Activated CD8-positive, alpha-beta T cell treated with anti-CD3 and anti-CD28 coated beads for 36 hours (primary cell): ENCODE measurements around the gene MFAP3L. TPM values are rescaled to one million over a fixed set of nuclear protein-coding genes. Genes with fewer than 3 reads are reported as not detected.

Source experiments
- ATAC-seq: fragments of 200-7000 bp; cut with Tn5 transposase; one replicate; pipeline ENCODE4 v1.10.0; 2021; ENCODE audit warnings: mild to moderate bottlenecking, moderate library complexity
- CTCF ChIA-PET: fragments of 350-600 bp; sonication (Branson Sonifier 250); formaldehyde crosslinking; loops from one replicate; lab custom pipeline; 2021; ENCODE audit warnings: antibody characterized with exemption; lab: Charles Lee
- POLR2A ChIA-PET: fragments of 350-600 bp; sonication (Branson Sonifier 250); formaldehyde crosslinking; loops from one replicate; lab custom pipeline; 2021; ENCODE audit warnings: antibody characterized with exemption; lab: Charles Lee
- DNase-seq: peaks from one replicate; pipeline ENCODE4 v3.0.0-alpha.2; 2020
- H3K27ac Mint-ChIP-seq: one replicate; pipeline ENCODE4 v1.8.0; 2021; ENCODE audit warnings: mild to moderate bottlenecking, mixed read lengths
- H3K27me3 Mint-ChIP-seq: one replicate; pipeline ENCODE4 v1.8.0; 2021; ENCODE audit warnings: mixed read lengths
- H3K36me3 Mint-ChIP-seq: one replicate; pipeline ENCODE4 v1.8.0; 2021; ENCODE audit warnings: low read depth, mixed read lengths
- H3K4me1 Mint-ChIP-seq: one replicate; pipeline ENCODE4 v1.8.0; 2021; ENCODE audit warnings: low read depth, mixed read lengths
- H3K4me3 Mint-ChIP-seq: one replicate; pipeline ENCODE4 v1.8.0; 2021; ENCODE audit warnings: mild to moderate bottlenecking, moderate library complexity, mixed read lengths
- H3K9me3 Mint-ChIP-seq: one replicate; pipeline ENCODE4 v1.8.0; 2021; ENCODE audit warnings: mixed read lengths
- CTCF ChIP-seq: fragments of 200-600 bp; IDR thresholded peaks from one replicate; pipeline ENCODE4 v1.8.0; 2022; ENCODE audit warnings: antibody characterized with exemption, mild to moderate bottlenecking
- intact Hi-C: fragments of 100-400 bp; cut with micrococcal nuclease; formaldehyde crosslinking; loops from one replicate; pipeline ENCODE4 v1.10.0; 2022
- total RNA-seq, 2 experiments: library from RNA; stranded (reverse); gene quantifications; one replicate each; pipeline ENCODE4 v1.2.3, GENCODE V29; 2021

MFAP3L gene
- total RNA-seq, 2 experiments from 2014 or later = 0.68 to 0.85 TPM

DNA sequence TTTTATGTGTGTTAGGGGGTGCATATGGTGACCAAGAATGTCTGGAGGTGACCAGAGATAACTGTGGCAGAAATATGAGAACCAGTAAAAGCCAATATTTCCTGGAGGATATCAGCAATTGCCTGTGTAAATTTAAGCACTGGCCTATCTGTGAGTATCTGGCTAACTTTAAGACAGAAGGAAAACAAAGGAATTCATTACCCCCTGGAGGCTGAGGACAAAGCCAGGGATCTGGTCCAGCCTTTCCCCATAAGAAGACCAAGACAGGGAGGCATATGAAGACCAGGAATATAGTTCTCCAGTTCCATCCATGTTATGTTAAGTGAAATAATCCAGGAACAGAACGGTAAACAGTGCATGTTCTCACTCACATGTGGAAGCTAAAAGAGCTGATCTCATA lies 49.2 kb downstream of the MFAP3L start:
- Mint-ChIP-seq H3K4me1 (no peaks in the 10 kb centered on the region), H3K4me3 (no peak overlapping the region), H3K27ac (no peak overlapping the region), H3K9me3 (no peaks in the 10 kb centered on the region), H3K27me3 (peaks cover 9% of the 10 kb centered on the region), H3K36me3 (no peaks in the 10 kb centered on the region)
- TF ChIP-seq CTCF = no peak
- CTCF ChIA-PET = no interaction called here
- POLR2A ChIA-PET = no interaction called here
- intact Hi-C loops = no loop called here
- ATAC-seq = no peak
- DNase-seq = no peak

GRCh38 chr4:169975838-169976796 lies 50.1 kb downstream of the MFAP3L start:
- H3K4me3 Mint-ChIP-seq = no peak overlapping the region
- no peaks in the 10 kb centered on the region for H3K9me3 Mint-ChIP-seq
- POLR2A ChIA-PET = no interaction called here
- H3K27ac Mint-ChIP-seq = no peak overlapping the region
- no peak for DNase-seq
- H3K27me3 Mint-ChIP-seq = peaks cover 7% of the 10 kb centered on the region
- TF ChIP-seq CTCF = no peak
- H3K36me3 Mint-ChIP-seq = no peaks in the 10 kb centered on the region
- ATAC-seq = no peak
- CTCF ChIA-PET = no interaction called here
- intact Hi-C loops = no loop called here
- H3K4me1 Mint-ChIP-seq = no peaks in the 10 kb centered on the region

GRCh38 chr4:169975131-169975837 lies 50.9 kb downstream of the MFAP3L start:
- intact Hi-C loops = no loop called here
- H3K4me1 Mint-ChIP-seq = no peaks in the 10 kb centered on the region

GRCh38 chr4:169971456-169972015 lies 54.7 kb downstream of the MFAP3L start:
- no peak for TF ChIP-seq CTCF
- Mint-ChIP-seq H3K27me3 (peaks cover 5% of the 10 kb centered on the region), H3K36me3 (no peaks in the 10 kb centered on the region), H3K27ac (no peak overlapping the region), H3K9me3 (no peaks in the 10 kb centered on the region), H3K4me1 (no peaks in the 10 kb centered on the region), H3K4me3 (no peak overlapping the region)
- ATAC-seq = no peak
- POLR2A ChIA-PET = no interaction called here
- DNase-seq = no peak
- CTCF ChIA-PET = no interaction called here
- intact Hi-C loops = no loop called here

More at GRCh38 chr4:169975131-169975837, 50.9 kb downstream of the MFAP3L start:
- no peak for TF ChIP-seq CTCF
- Mint-ChIP-seq H3K27ac (no peak overlapping the region), H3K9me3 (no peaks in the 10 kb centered on the region), H3K27me3 (peaks cover 7% of the 10 kb centered on the region), H3K4me3 (no peak overlapping the region), H3K36me3 (no peaks in the 10 kb centered on the region)
- ATAC-seq = no peak
- DNase-seq = no peak
- ChIA-PET POLR2A (interaction anchor here (0.5 kb wide), 1 partner anchor 98 kb away, joined by 3 read pairs; no protein-coding TSS in a partner anchor), CTCF (no interaction called here)
